GM18502 (cell line): ENCODE results near the gene NMNAT3.
"Not testable (repeated sequence)": the region's sequence is repeated elsewhere in the genome, so short reads cannot be mapped to it uniquely, and the experiment has no call there.

Experiments
- ATAC-seq: cut with Tn5 transposase; IDR thresholded peaks from one replicate; pipeline ENCODE4 v1.9.1; 2021; ENCODE audit warnings: mild to moderate bottlenecking; ENCODE audit not compliant: unreplicated experiment, poor library complexity

The NMNAT3 gene

DNA sequence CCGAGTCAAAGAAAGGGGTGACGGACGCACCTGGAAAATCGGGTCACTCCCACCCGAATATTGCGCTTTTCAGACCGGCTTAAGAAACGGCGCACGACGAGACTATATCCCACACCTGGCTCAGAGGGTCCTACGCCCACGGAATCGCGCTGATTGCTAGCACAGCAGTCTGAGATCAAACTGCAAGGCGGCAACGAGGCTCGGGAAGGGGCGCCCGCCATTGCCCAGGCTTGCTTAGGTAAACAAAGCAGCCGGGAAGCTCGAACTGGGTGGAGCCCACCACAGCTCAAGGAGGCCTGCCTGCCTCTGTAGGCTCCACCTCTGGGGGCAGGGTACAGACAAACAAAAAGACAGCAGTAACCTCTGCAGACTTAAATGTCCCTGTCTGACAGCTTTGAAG lies 86.6 kb downstream of the NMNAT3 start:
- not testable (repeated sequence) for ATAC-seq

DNA sequence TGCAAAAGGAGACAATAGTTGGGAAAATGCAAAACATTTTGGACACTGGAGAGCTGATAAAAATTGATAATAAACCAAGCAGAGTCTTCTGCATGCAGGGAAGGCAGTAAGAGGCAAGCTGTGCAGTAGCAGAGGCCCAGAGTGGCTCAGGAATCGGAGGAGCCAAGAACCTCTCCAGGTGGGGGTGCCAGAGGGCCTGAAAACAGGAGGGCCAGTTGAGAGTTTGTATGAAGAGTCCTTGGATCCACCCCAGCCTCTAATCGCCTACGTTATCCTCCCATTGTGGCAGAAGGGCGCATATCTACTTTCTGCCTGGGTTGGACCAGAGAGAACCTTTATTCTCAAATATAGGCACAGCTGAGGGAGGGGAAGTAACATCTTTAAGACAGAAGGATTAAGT lies 89.3 kb downstream of the NMNAT3 start:
- no peak for ATAC-seq

- no peak for ATAC-seq
Observed at GRCh38 chr3:139587797-139588196, 90.0 kb downstream of the NMNAT3 start.

DNA sequence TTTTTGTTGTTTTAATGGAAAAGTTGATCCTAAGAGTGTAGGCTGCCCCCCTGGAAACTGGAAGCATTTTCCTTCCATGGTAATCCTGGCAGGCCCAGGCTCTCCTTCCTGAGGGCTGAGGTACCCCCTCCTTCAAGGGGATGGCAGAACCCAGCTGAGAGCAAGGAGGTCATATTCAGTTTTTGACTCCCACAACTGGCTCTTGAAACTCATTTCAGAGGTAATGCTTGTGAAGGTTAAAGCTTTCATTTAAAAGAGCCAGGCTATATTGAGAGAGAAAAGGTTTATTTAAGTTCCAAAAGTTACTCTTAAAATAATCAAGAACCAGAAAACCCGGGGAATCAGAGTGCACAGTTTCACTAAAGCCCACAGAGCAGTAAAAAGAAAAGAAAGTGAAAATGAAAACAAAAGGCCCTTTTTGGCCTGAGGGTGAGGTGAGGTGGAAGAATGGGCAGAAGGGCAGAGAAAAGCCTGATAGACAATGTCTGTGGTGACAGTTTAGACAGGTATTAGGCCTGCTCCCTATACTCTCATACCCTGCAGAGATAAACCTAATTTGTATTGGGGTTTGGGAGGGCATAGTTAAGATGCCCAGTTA lies 91.3 kb downstream of the NMNAT3 start:
- ATAC-seq: peak; percentile 95

DNA sequence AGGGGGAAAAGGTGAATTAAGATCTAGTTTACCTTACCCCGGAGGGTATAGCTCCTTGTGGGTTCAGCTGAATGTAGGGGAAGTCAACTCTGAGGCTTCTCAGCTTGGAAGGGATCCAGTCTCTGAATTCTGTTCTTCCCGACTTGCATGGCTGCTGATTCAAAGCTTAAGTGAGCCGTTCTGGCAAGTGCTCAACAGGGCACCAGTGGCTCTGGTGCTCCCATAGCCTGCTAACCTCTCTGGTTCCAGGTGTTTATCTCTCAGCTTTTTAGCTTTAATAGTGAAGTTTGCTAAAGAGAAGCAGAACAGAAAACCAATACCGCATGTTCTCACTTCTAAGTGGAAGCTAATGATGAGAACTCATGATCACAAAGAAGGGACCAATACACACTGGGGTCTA lies 92.0 kb downstream of the NMNAT3 start:
- ATAC-seq: no peak

GRCh38 chr3:139583651-139584050 lies 94.1 kb downstream of the NMNAT3 start:
- ATAC-seq: not testable (repeated sequence)

GRCh38 chr3:139578783-139579182 lies 99.0 kb downstream of the NMNAT3 start:
- ATAC-seq: no peak

DNA sequence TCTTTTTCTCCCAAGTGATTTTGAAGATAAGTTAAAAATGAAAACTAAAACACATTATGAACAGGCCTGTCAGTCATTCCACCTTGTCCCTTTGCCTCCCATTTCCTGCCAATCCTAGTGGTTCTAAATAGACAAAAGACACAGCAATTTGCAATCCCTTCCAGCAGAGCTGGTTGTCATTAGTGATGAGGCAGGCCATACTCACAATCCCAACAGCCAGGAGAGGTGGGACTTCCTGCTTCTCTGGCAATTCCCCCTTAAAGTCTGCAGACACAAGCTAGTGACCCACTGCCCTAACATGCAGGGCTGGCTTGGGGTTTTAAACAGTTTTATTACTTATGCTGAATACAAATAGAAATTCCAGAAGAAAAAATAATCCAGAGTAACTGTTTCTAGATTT lies 99.9 kb downstream of the NMNAT3 start:
- ATAC-seq: no peak

DNA sequence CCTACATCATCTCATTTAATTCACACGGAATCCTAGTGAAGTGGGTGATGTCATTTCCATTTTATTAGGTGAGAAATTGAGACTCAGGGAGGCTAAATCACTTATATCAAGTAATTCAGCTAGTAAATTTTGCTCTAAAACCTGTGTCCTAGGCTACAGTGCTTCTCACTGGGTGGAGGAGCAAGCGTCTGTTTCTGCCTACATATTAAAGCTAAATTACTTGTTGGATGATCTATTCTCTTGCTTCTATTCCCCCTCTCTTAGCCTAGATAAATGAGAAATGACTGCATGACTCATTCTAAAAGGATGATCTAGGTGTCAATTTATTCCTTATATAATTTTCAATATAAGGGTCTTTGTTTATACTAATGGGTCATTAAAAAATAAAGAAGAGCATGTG lies 100.4 kb downstream of the NMNAT3 start:
- ATAC-seq: no peak

GRCh38 chr3:139574026-139574947 lies 103.5 kb downstream of the NMNAT3 start:
- ATAC-seq: no peak

- ATAC-seq: no peak
Observed at GRCh38 chr3:139572847-139573672, 104.7 kb downstream of the NMNAT3 start.

GRCh38 chr3:139571711-139572110 lies 106.1 kb downstream of the NMNAT3 start:
- no peak for ATAC-seq

- ATAC-seq: no peak
Observed at GRCh38 chr3:139564294-139564861, 113.4 kb downstream of the NMNAT3 start.

DNA sequence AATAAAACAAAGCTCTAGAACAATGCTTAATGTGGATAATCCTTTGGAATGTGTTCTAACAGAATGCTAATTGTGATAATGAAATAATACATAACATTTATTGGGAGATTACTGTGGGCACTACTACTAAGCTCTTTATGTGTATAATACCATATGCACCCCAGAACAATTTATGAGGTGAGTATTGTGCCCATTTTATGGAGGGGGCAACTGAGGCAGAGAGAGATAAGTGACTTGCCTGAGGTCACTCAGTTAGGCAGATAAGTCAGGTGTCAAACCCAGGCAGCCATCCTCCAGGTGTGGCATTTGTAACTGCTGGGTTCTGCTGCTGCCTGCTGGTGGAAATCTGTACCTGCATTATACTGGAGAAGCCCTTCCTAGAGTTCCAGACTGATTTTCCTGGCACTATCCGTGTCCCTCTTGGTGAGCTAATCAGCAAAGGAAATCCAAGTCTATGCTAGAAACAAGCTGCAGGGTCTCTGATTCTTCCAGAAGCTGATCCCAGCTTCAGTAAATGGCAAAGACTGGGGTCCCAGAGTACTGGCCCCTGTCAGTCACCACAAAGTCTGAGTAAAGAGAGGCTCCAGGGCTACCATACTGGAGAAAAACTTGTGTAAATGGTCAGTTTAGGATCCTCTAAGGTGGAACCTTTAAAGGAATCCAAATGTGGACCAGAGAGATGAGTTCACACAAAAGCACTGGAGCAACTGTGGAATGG lies 115.7 kb downstream of the NMNAT3 start:
- ATAC-seq: no peak

GRCh38 chr3:139561255-139561817 lies 116.4 kb downstream of the NMNAT3 start:
- no peak for ATAC-seq

DNA sequence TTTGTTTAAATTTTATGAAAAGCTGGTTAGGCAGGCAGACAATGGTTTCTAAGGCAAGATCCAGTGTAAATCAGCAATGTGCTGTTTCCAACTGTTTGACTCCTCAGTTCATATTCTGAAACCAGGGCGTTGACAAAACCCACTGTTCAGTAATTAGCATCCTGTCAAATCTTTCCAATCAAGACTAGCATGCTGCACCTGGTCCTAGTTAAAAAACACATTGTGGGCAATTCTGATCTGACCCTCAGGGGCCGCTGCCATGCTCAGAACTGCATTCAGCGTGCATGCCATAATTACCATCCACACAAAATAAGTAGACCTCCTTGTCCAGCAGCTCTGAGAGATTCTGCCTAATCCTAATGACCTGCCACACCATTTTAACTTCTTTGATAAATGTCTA lies 117.4 kb downstream of the NMNAT3 start:
- no peak for ATAC-seq

GRCh38 chr3:139559541-139559940 lies 118.2 kb downstream of the NMNAT3 start:
- no peak for ATAC-seq

DNA sequence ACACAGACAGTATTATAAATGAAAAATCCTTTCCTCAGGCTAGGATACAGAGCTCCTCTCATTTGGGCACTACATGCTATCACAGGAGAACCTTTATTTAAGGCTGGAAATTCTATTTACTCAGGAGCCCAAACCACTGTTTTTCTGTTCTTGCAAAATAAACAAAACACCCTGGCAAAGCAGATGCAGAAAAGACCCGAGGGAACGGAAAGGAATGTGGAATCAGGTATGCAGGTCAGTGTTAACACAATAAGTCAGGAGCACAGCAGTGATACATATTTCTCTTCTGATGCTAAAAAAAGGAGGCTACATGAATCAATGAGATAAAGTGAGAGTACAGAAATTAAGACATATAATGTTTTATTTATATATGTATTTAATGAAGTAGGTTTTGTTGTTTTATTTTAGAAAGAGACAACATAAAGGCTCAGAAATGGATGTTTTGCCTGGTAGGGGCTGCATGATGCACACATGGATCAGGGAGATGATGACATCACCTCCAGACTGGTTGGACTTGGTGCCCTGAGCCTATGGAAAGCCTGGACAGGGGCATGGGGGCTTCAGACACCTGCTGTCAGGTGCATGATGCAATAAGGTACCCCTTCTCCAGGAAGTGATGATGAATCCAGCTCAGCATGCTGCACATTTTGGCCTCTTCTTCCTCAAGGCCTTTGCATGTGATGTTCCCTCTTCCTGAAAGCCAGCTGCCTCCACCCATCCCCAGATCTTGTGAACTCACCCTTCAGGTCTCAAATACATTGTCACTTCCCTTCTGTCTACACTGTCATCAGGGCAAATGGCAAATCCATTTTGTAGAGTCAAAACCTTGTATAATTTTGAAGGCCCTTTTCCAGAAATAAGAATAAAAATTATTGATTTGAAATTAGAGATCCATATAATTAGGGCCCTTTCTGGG lies 119.2 kb downstream of the NMNAT3 start:
- ATAC-seq: no peak

GRCh38 chr3:139557041-139557440 lies 120.7 kb downstream of the NMNAT3 start:
- ATAC-seq: no peak
